DMS79 (cell line): ENCODE data around the gene AUTS2.

Experiments used
- DNase-seq: peaks from one replicate; lab custom pipeline; 2025; lab: John Stamatoyannopoulos, UW

AUTS2 gene

GRCh38 chr7:70829221-70830059 is 1231.2 kb downstream of the AUTS2 start:
- no peak for DNase-seq

- no peak for DNase-seq
Measured at GRCh38 chr7:70830060-70830395, 1231.8 kb downstream of the AUTS2 start.

- DNase-seq, result no peak
Measured at GRCh38 chr7:70830426-70830825, 1232.2 kb downstream of the AUTS2 start.

- no peak for DNase-seq
Measured at GRCh38 chr7:70833726-70834125, 1235.5 kb downstream of the AUTS2 start.

DNA sequence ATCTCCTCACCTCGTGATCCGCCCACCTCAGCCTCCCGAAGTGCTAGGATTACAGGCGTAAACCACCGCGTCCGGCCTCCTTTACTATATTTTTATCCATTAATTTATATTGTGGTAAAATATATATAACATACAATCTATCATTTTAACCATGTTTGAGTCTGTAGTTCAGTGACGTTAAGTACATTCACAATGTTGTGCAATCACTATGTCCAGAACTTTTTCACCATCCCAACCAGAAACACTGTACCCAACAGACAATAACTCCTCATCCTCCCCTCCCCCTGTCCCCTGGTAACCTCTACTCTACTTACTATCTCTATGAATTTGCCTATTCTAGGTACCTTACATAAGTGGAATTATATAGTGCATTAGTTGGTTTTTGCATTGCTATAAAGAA is 1236.1 kb downstream of the AUTS2 start:
- DNase-seq, result no peak

- DNase-seq, result no peak
Measured at GRCh38 chr7:70835658-70836057, 1237.4 kb downstream of the AUTS2 start.

GRCh38 chr7:70836279-70836678 is 1238.0 kb downstream of the AUTS2 start:
- DNase-seq, result no peak

- no peak for DNase-seq
Measured at GRCh38 chr7:70836946-70837345, 1238.7 kb downstream of the AUTS2 start.

- DNase-seq, result no peak
Measured at GRCh38 chr7:70837589-70837988, 1239.3 kb downstream of the AUTS2 start.

GRCh38 chr7:70838292-70838907 is 1240.1 kb downstream of the AUTS2 start:
- no peak for DNase-seq
